Duodenal mucosa (tissue), 2 donors: ENCODE data around the gene APEH.
A peak's percentile ranks its signal among the peaks of the same experiment; 100 is the strongest.
"Not testable (repeated sequence)": the region's sequence is repeated elsewhere in the genome, so short reads cannot be mapped to it uniquely, and the experiment has no call there.

Source experiments
- H3K27ac ChIP-seq: one replicate; pipeline ENCODE4 v1.7.0; 2013; ENCODE audit warnings: low read depth, low read length
- H3K27me3 ChIP-seq, 2 donors: one replicate each; pipeline ENCODE4 v1.7.0; 2013; ENCODE audit warnings: low read length in 2 of 2, control low read depth in 1 of 2; ENCODE audit not compliant: insufficient read depth in 2 of 2, control insufficient read depth in 1 of 2
- H3K36me3 ChIP-seq, 2 donors: one replicate each; pipeline ENCODE4 v1.7.0; 2013; ENCODE audit warnings: low read length in 2 of 2, control low read depth in 1 of 2; ENCODE audit not compliant: insufficient read depth in 2 of 2, control insufficient read depth in 1 of 2
- H3K4me1 ChIP-seq, 2 donors: one replicate each; pipeline ENCODE4 v1.7.0; 2013; ENCODE audit warnings: low read length in 2 of 2, control low read depth in 1 of 2; ENCODE audit not compliant: insufficient read depth in 2 of 2, control insufficient read depth in 1 of 2
- H3K4me3 ChIP-seq, 2 donors: one replicate each; pipeline ENCODE4 v1.7.0; 2013; ENCODE audit warnings: low read length in 2 of 2, low read depth in 1 of 2
- H3K9ac ChIP-seq, 2 donors: one replicate each; pipeline ENCODE4 v1.7.0; 2013; ENCODE audit warnings: low read length in 2 of 2, low read depth in 1 of 2
- H3K9me3 ChIP-seq, 2 donors: one replicate each; pipeline ENCODE4 v1.7.0; 2013; ENCODE audit warnings: low read length in 2 of 2, control low read depth in 1 of 2; ENCODE audit not compliant: control insufficient read depth in 1 of 2

The APEH gene

GRCh38 chr3:49688338-49689045 is 14.3 kb downstream of the APEH start:
- Histone ChIP-seq H3K4me3 (peak overlapping the region; percentile 75 to 96), H3K9ac (peak overlapping the region; percentile 63 to 87), H3K4me1 (peaks cover 0 to 35% of the 10 kb centered on the region in 2 donors), H3K36me3 (peaks cover 5 to 11% of the 10 kb centered on the region in 2 donors)
- H3K27ac ChIP-seq, H3K27me3 ChIP-seq, H3K9me3 ChIP-seq: not testable (repeated sequence)

- H3K27me3 ChIP-seq, result no peaks in the 10 kb centered on the region
- no peaks in the 10 kb centered on the region for H3K9me3 ChIP-seq
- H3K9ac ChIP-seq, result peak within 1 kb of the TSS; percentile 63 to 87
- peak within 1 kb of the TSS; percentile 60 for H3K27ac ChIP-seq
- H3K36me3 ChIP-seq, result peaks cover 0 to 5% of the 10 kb centered on the region in 2 donors
- peaks cover 0 to 35% of the 10 kb centered on the region in 2 donors for H3K4me1 ChIP-seq
- peak within 1 kb of the TSS; percentile 75 to 96 for H3K4me3 ChIP-seq
Measured at GRCh38 chr3:49689046-49689907, 15.1 kb downstream of the APEH start, which contains the start of the genes MST1 and RNF123. Gene MST1 (minus strand): TSS chr3:49689474. CDS start chr3:49688691, 783 bp downstream. Gene RNF123 (plus strand): TSS chr3:49689557. CDS start chr3:49691166, 1,609 bp downstream.

GRCh38 chr3:49689908-49690624 is 15.9 kb downstream of the APEH start:
- peak overlapping the region; percentile 75 to 96 for H3K4me3 ChIP-seq
- H3K27ac ChIP-seq, H3K27me3 ChIP-seq, H3K9me3 ChIP-seq, H3K36me3 ChIP-seq: not testable (repeated sequence)
- H3K4me1 ChIP-seq, result peaks cover 0 to 35% of the 10 kb centered on the region in 2 donors
- peak overlapping the region; percentile 63 to 87 for H3K9ac ChIP-seq

GRCh38 chr3:49690856-49691255 is 16.7 kb downstream of the APEH start:
- Histone ChIP-seq H3K4me1 (peaks cover 0 to 35% of the 10 kb centered on the region in 2 donors), H3K9ac (peak overlapping the region in 1 of 2 donors; percentile 38), H3K4me3 (peak overlapping the region; percentile 13 to 21)
- H3K27me3 ChIP-seq, H3K27ac ChIP-seq, H3K9me3 ChIP-seq, H3K36me3 ChIP-seq: not testable (repeated sequence)

GRCh38 chr3:49691481-49691880 is 17.3 kb downstream of the APEH start:
- not testable (repeated sequence) for H3K9me3 ChIP-seq, H3K36me3 ChIP-seq, H3K27me3 ChIP-seq, H3K4me3 ChIP-seq, H3K27ac ChIP-seq
- Histone ChIP-seq H3K9ac (peak overlapping the region in 1 of 2 donors; percentile 38), H3K4me1 (peaks cover 0 to 35% of the 10 kb centered on the region in 2 donors)

- not testable (repeated sequence) for H3K4me3 ChIP-seq, H3K27ac ChIP-seq, H3K9me3 ChIP-seq, H3K9ac ChIP-seq, H3K27me3 ChIP-seq
- Histone ChIP-seq H3K4me1 (peaks cover 0 to 19% of the 10 kb centered on the region in 2 donors), H3K36me3 (peaks cover 3 to 23% of the 10 kb centered on the region in 2 donors)
Measured at GRCh38 chr3:49694409-49695070, 20.4 kb downstream of the APEH start.

- H3K27ac ChIP-seq, H3K27me3 ChIP-seq, H3K4me3 ChIP-seq, H3K9me3 ChIP-seq, H3K9ac ChIP-seq: not testable (repeated sequence)
- H3K36me3 ChIP-seq, result peaks cover 11 to 33% of the 10 kb centered on the region in 2 donors
- H3K4me1 ChIP-seq, result peaks cover 0 to 12% of the 10 kb centered on the region in 2 donors
Measured at GRCh38 chr3:49695350-49696015, 21.3 kb downstream of the APEH start.

GRCh38 chr3:49699281-49699979 is 25.3 kb downstream of the APEH start:
- H3K27ac ChIP-seq, result no peak overlapping the region
- H3K9ac ChIP-seq, result no peak overlapping the region
- H3K27me3 ChIP-seq, result no peaks in the 10 kb centered on the region
- no peaks in the 10 kb centered on the region for H3K9me3 ChIP-seq
- peaks cover 41 to 61% of the 10 kb centered on the region in 2 donors for H3K36me3 ChIP-seq
- no peaks in the 10 kb centered on the region for H3K4me1 ChIP-seq
- no peak overlapping the region for H3K4me3 ChIP-seq

- Histone ChIP-seq H3K4me1 (no peaks in the 10 kb centered on the region), H3K4me3 (no peak overlapping the region), H3K27ac (no peak overlapping the region), H3K9ac (no peak overlapping the region), H3K27me3 (no peaks in the 10 kb centered on the region), H3K36me3 (peaks cover 45 to 67% of the 10 kb centered on the region in 2 donors), H3K9me3 (no peaks in the 10 kb centered on the region)
Measured at GRCh38 chr3:49700014-49700413, 25.9 kb downstream of the APEH start.
